ENCODE measurements around the gene SSBP3. TPM values are rescaled to one million over a fixed set of nuclear protein-coding genes. Genes with fewer than 3 reads are reported as not detected.

Gene SSBP3
- total RNA-seq, 1 experiment from 2014 or later = 115 TPM

GRCh38 chr1:54298284-54299033 is 107.7 kb downstream of the SSBP3 start:
- DNase-seq (ENCODE audit: low spot score) (no peak), ATAC-seq (peak; percentile 35)
- Mint-ChIP-seq H3K4me1 (peaks cover 86% of the 10 kb centered on the region), H3K27ac (peak overlapping the region; percentile 88), H3K36me3 (no peaks in the 10 kb centered on the region), H3K9me3 (no peaks in the 10 kb centered on the region), H3K4me3 (no peak overlapping the region), H3K27me3 (ENCODE audit: low read depth) (no peaks in the 10 kb centered on the region)
- ChIA-PET POLR2A (interaction anchor here (0.6 kb wide), 2 partner anchors 12 to 28 kb away, joined by 3 to 4 read pairs; no protein-coding TSS in a partner anchor), CTCF (interaction anchor here (0.6 to 1.8 kb wide), 8 partner anchors 11 to 307 kb away, joined by 3 to 7 read pairs (median 4); no protein-coding TSS in a partner anchor)
- TF ChIP-seq GABPB1 (CRISPR knock-in tag; IDR thresholded peaks at IDR 0.05) (no peak), OVOL2 (CRISPR knock-in tag; IDR thresholded peaks at IDR 0.05; ENCODE audit: borderline replicate concordance) (no peak), HMGA2 (CRISPR knock-in tag; IDR thresholded peaks at IDR 0.05) (no peak), ZNF232 (CRISPR knock-in tag; IDR thresholded peaks at IDR 0.05) (no peak), SOX15 (CRISPR knock-in tag; IDR thresholded peaks at IDR 0.05) (no peak), SMAD3 (CRISPR knock-in tag; IDR thresholded peaks at IDR 0.05; ENCODE audit: borderline replicate concordance) (no peak), AR (CRISPR knock-in tag; IDR thresholded peaks at IDR 0.05) (no peak), ESRRA (CRISPR knock-in tag; IDR thresholded peaks at IDR 0.05; ENCODE audit: borderline replicate concordance) (no peak), GRHL2 (CRISPR knock-in tag; IDR thresholded peaks at IDR 0.05; ENCODE audit: insufficient replicate concordance, severe bottlenecking) (no peak), ZNF219 (CRISPR knock-in tag; IDR thresholded peaks at IDR 0.05; ENCODE audit: borderline replicate concordance) (no peak), CREB1 (CRISPR knock-in tag; IDR thresholded peaks at IDR 0.05) (no peak), PREB (CRISPR knock-in tag; IDR thresholded peaks at IDR 0.05; ENCODE audit: borderline replicate concordance) (no peak), MAX (CRISPR knock-in tag; IDR thresholded peaks at IDR 0.05) (no peak)
- TF ChIP-seq, protein P1, sequence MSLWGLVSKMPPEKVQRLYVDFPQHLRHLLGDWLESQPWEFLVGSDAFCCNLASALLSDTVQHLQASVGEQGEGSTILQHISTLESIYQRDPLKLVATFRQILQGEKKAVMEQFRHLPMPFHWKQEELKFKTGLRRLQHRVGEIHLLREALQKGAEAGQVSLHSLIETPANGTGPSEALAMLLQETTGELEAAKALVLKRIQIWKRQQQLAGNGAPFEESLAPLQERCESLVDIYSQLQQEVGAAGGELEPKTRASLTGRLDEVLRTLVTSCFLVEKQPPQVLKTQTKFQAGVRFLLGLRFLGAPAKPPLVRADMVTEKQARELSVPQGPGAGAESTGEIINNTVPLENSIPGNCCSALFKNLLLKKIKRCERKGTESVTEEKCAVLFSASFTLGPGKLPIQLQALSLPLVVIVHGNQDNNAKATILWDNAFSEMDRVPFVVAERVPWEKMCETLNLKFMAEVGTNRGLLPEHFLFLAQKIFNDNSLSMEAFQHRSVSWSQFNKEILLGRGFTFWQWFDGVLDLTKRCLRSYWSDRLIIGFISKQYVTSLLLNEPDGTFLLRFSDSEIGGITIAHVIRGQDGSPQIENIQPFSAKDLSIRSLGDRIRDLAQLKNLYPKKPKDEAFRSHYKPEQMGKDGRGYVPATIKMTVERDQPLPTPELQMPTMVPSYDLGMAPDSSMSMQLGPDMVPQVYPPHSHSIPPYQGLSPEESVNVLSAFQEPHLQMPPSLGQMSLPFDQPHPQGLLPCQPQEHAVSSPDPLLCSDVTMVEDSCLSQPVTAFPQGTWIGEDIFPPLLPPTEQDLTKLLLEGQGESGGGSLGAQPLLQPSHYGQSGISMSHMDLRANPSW (CRISPR knock-in tag; conservative IDR thresholded peaks at IDR 0.05; ENCODE audit: low read depth) = no peak
- TF ChIP-seq, protein P2, sequence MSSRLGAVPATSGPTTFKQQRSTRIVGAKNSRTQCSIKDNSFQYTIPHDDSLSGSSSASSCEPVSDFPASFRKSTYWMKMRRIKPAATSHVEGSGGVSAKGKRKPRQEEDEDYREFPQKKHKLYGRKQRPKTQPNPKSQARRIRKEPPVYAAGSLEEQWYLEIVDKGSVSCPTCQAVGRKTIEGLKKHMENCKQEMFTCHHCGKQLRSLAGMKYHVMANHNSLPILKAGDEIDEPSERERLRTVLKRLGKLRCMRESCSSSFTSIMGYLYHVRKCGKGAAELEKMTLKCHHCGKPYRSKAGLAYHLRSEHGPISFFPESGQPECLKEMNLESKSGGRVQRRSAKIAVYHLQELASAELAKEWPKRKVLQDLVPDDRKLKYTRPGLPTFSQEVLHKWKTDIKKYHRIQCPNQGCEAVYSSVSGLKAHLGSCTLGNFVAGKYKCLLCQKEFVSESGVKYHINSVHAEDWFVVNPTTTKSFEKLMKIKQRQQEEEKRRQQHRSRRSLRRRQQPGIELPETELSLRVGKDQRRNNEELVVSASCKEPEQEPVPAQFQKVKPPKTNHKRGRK (CRISPR knock-in tag; IDR thresholded peaks at IDR 0.05; ENCODE audit: borderline replicate concordance) = no peak
- TF ChIP-seq, protein P3, sequence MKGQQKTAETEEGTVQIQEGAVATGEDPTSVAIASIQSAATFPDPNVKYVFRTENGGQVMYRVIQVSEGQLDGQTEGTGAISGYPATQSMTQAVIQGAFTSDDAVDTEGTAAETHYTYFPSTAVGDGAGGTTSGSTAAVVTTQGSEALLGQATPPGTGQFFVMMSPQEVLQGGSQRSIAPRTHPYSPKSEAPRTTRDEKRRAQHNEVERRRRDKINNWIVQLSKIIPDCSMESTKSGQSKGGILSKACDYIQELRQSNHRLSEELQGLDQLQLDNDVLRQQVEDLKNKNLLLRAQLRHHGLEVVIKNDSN (CRISPR knock-in tag; IDR thresholded peaks at IDR 0.05) = no peak

All from WTC11 (cell line).